ENCODE measurements around the gene RABGEF1. TPM values are rescaled to one million over a fixed set of nuclear protein-coding genes. Genes with fewer than 3 reads are reported as not detected.
"Not testable (repeated sequence)": the region's sequence is repeated elsewhere in the genome, so short reads cannot be mapped to it uniquely, and the experiment has no call there.

The RABGEF1 gene
- 10 to 100 TPM; 13.1 to 38.3 (median 25.4) TPM for total RNA-seq

GRCh38 chr7:66740302-66740979 is at the start of gene RABGEF1:
Gene RABGEF1 (plus strand): TSS chr7:66740733. CDS start chr7:66771900, 31,167 bp downstream.
- peak in 1 of 4 experiments; percentile 6 for TF ChIP-seq CTCF (IDR thresholded peaks at IDR 0.05)
- peak in 1 of 2 donors; percentile 86 for TF ChIP-seq POLR2A (IDR thresholded peaks at IDR 0.05)
- no peaks in the 10 kb centered on the region for H3K27me3 ChIP-seq
- peak within 1 kb of the TSS; percentile 59 to 82 for H3K4me3 ChIP-seq
- DNase-seq: peak; percentile 97
- peaks cover 0 to 5% of the 10 kb centered on the region in 2 donors for H3K9me3 ChIP-seq
- no peaks in the 10 kb centered on the region for H3K36me3 ChIP-seq
- no peaks in the 10 kb centered on the region for H3K4me1 ChIP-seq
- H3K27ac ChIP-seq: peak within 1 kb of the TSS; percentile 92 to 93
- intact Hi-C loops (cut with DNase I; ENCODE audit: low total_unique reads): loop anchor here (10.0 kb wide), 1 partner anchor 64 kb away; no protein-coding TSS in a partner anchor

GRCh38 chr7:66693331-66693730 is 47.2 kb upstream of the RABGEF1 start:
- intact Hi-C loops (cut with DNase I; ENCODE audit: low total_unique reads): no loop called here
- DNase-seq: no peak
- Histone ChIP-seq H3K27me3 (no peaks in the 10 kb centered on the region), H3K4me3 (no peak overlapping the region), H3K9me3 (no peaks in the 10 kb centered on the region), H3K27ac (no peak overlapping the region), H3K4me1 (peaks cover 0 to 9% of the 10 kb centered on the region in 2 donors), H3K36me3 (no peaks in the 10 kb centered on the region)
- TF ChIP-seq CTCF (IDR thresholded peaks at IDR 0.05) (no peak), POLR2A (IDR thresholded peaks at IDR 0.05) (no peak)

DNA sequence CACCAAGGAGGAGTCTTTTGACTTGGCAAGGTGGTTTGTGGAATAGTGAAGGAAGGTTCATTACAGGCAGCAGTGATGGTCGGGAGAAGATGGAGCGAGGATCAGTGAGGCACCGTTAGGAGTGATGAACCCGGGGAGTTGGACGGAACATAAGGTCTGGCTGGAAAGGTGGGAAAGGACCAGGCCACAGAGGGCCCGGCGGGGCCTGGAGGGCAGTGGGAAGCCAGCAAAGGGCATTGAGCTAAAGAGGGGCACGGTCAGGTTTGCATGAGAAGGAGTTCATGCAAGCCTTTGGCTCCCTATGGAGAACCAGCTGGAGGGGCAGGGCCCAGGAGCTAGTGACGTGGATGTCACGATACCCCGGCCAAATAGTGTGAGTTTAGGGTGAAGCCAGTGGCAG is 46.2 kb upstream of the RABGEF1 start:
- Histone ChIP-seq H3K4me3 (no peak overlapping the region), H3K27ac (no peak overlapping the region), H3K4me1 (peaks cover 0 to 9% of the 10 kb centered on the region in 2 donors), H3K36me3 (no peaks in the 10 kb centered on the region), H3K9me3 (no peaks in the 10 kb centered on the region), H3K27me3 (no peaks in the 10 kb centered on the region)
- no peak for DNase-seq
- intact Hi-C loops (cut with DNase I; ENCODE audit: low total_unique reads): no loop called here
- TF ChIP-seq POLR2A (IDR thresholded peaks at IDR 0.05) (no peak), CTCF (IDR thresholded peaks at IDR 0.05) (no peak)

DNA sequence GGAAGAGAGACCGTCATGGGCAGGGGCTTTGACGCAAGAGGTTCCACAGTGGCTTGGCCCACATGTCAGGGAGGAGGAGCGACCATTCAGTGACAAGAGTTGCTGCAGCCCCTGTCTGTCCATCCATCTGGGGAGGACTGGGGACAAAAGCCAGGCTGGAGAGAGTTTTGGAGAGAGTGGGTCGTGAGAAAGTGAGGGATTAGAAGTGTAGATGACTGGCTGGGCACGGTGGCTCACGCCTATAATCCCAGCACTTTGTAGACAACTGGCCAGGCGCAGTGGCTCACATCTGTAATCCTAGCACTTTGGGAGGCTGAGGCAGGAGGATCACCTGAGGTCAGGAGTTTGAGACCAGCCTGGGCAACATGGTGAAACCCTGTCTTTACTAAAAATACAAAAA is 45.1 kb upstream of the RABGEF1 start:
- H3K36me3 ChIP-seq; DNase-seq; H3K9me3 ChIP-seq; H3K27me3 ChIP-seq; H3K27ac ChIP-seq; H3K4me3 ChIP-seq; intact Hi-C loops (cut with DNase I; ENCODE audit: low total_unique reads): not testable (repeated sequence)
- peaks cover 0 to 12% of the 10 kb centered on the region in 2 donors for H3K4me1 ChIP-seq

- H3K4me1 ChIP-seq: peaks cover 0 to 12% of the 10 kb centered on the region in 2 donors
- H3K9me3 ChIP-seq; intact Hi-C loops (cut with DNase I; ENCODE audit: low total_unique reads); DNase-seq; H3K4me3 ChIP-seq; H3K27ac ChIP-seq; H3K27me3 ChIP-seq; H3K36me3 ChIP-seq: not testable (repeated sequence)
Observed at GRCh38 chr7:66696134-66696533, 44.4 kb upstream of the RABGEF1 start.

GRCh38 chr7:66696774-66697191 is 43.8 kb upstream of the RABGEF1 start:
- intact Hi-C loops (cut with DNase I; ENCODE audit: low total_unique reads): no loop called here
- peak in 1 of 2 donors; percentile 35 for DNase-seq
- TF ChIP-seq POLR2A (IDR thresholded peaks at IDR 0.05) (no peak), CTCF (IDR thresholded peaks at IDR 0.05) (no peak)
- Histone ChIP-seq H3K27me3 (no peaks in the 10 kb centered on the region), H3K9me3 (no peaks in the 10 kb centered on the region), H3K36me3 (no peaks in the 10 kb centered on the region), H3K4me3 (no peak overlapping the region), H3K4me1 (peaks cover 0 to 12% of the 10 kb centered on the region in 2 donors), H3K27ac (no peak overlapping the region)

Data from uterus (tissue), 4 donors.